K562 (cell line): Measurements from ENCODE around the gene LARP6. TPM values are rescaled to one million over a fixed set of nuclear protein-coding genes. Genes with fewer than 3 reads are reported as not detected.

Experiments
- ATAC-seq: fragments of 200-7000 bp; cut with Tn5 transposase; 3 replicates; pipeline ENCODE4 v1.9.1; 2020; ENCODE audit warnings: moderate library complexity
- BruUV-seq: library from RNA; stranded (reverse); fragments of 400-500 nt; replicated peaks from 2 replicates; lab custom pipeline; 2021; lab: Mats Ljungman, UMichigan
- CTCF ChIA-PET: fragments of 300-600 bp; formaldehyde crosslinking; extraction: SDS; loops from one replicate; lab custom pipeline; 2021; ENCODE audit warnings: low intra/inter-chr PET ratio; lab: Yijun Ruan, JAX
- POLR2A ChIA-PET: fragments of 300-600, 350-650 bp; sonication (Branson Sonifier 250); formaldehyde crosslinking; extraction: SDS; loops from one replicate; lab custom pipeline; 2021; ENCODE audit warnings: antibody characterized with exemption, inconsistent platforms; lab: Yijun Ruan, JAX
- DNase-seq, 4 experiments: peaks; one replicate each; pipeline versions ENCODE4 v3.0.0 to v3.0.0-alpha.2; 2011 to 2018; ENCODE audit warnings: low spot score in 3 of 4, mixed read lengths in 3 of 4; ENCODE audit errors: extremely low read depth in 1 of 4
- FAIRE-seq: peaks from 2 replicates; lab custom pipeline; 2011; peaks lifted over from hg19 to GRCh38; lab: Jason Lieb, UNC
- H2AFZ ChIP-seq: 2 replicates; pipeline ENCODE4 v1.6.0; 2011; ENCODE audit warnings: low read depth, low read length, control low read depth, inconsistent platforms
- H3K27ac ChIP-seq: fragments of 200-600 bp; 3 replicates; pipeline ENCODE4 v1.8.0; 2011; ENCODE audit warnings: low read depth, mild to moderate bottlenecking, control low read depth, inconsistent platforms, low read length, moderate library complexity, mixed read lengths; ENCODE audit errors: extremely low read depth
- H3K27me3 ChIP-seq, 2 experiments: fragments of 300-600 bp in 1 of 2; 2 replicates in 1 of 2; 3 replicates in 1 of 2; pipeline versions ENCODE4 v1.6.0 to v1.8.0; 2011; ENCODE audit warnings: inconsistent platforms in 2 of 2, low read length in 2 of 2, mild to moderate bottlenecking in 1 of 2, mixed read lengths in 1 of 2, moderate library complexity in 1 of 2; ENCODE audit not compliant: control insufficient read depth in 2 of 2, insufficient read depth in 2 of 2
- H3K36me3 ChIP-seq: fragments of 300-600 bp; 3 replicates; pipeline ENCODE4 v1.8.0; 2011; ENCODE audit warnings: mild to moderate bottlenecking, low read length, inconsistent platforms; ENCODE audit not compliant: control insufficient read depth, insufficient read depth
- H3K4me1 ChIP-seq, 2 experiments: fragments of 200-600 bp in 1 of 2; replicated peaks in 1 of 2; 2 replicates in 1 of 2; 3 replicates in 1 of 2; pipeline versions ENCODE4 v1.5.1 to v1.8.0; 2011; ENCODE audit warnings: inconsistent platforms in 2 of 2, low read length in 2 of 2, mild to moderate bottlenecking in 1 of 2, mixed read lengths in 1 of 2, moderate library complexity in 1 of 2; ENCODE audit not compliant: control insufficient read depth in 2 of 2, insufficient read depth in 2 of 2
- H3K4me2 ChIP-seq: 2 replicates; pipeline ENCODE4 v1.6.1; 2011; ENCODE audit warnings: low read length, control low read depth, inconsistent platforms, mixed read lengths; ENCODE audit not compliant: insufficient read depth
- H3K4me3 ChIP-seq: fragments of 200-600 bp; sonication (generic), shearing (Covaris generic); 2 replicates; pipeline ENCODE4 v1.5.1; 2016; ENCODE audit warnings: control low read depth, inconsistent platforms
- H3K79me2 ChIP-seq: fragments of 200-600 bp; 3 replicates; pipeline ENCODE4 v1.8.0; 2011; ENCODE audit warnings: low read length, inconsistent platforms; ENCODE audit not compliant: control insufficient read depth, insufficient read depth
- H3K9ac ChIP-seq, 2 experiments: 2 replicates each; pipeline versions ENCODE4 v1.6.0 to v1.6.1; 2011; ENCODE audit warnings: low read depth in 2 of 2, low read length in 2 of 2, control low read depth in 1 of 2, inconsistent platforms in 1 of 2, mild to moderate bottlenecking in 1 of 2, mixed read lengths in 1 of 2; ENCODE audit not compliant: insufficient read depth in 1 of 2
- H3K9me1 ChIP-seq: one replicate; pipeline ENCODE4 v1.6.0; 2011; ENCODE audit warnings: inconsistent platforms, mild to moderate bottlenecking, low read length, moderate library complexity; ENCODE audit not compliant: control insufficient read depth, insufficient read depth
- H3K9me3 ChIP-seq: replicated peaks from 2 replicates; pipeline ENCODE4 v1.5.1; 2011; ENCODE audit warnings: low read depth, low read length, inconsistent platforms; ENCODE audit not compliant: control insufficient read depth, insufficient read depth
- H4K20me1 ChIP-seq: replicated peaks from 2 replicates; pipeline ENCODE4 v1.6.1; 2011; ENCODE audit warnings: low read length, inconsistent platforms, mixed read lengths; ENCODE audit not compliant: control insufficient read depth, insufficient read depth
- ELF2 ChIP-seq: fragments of 250-450 bp; sonication (Bioruptor Pico); IDR thresholded peaks from 2 replicates; pipeline ENCODE4 v1.5.0; 2021; ENCODE audit warnings: mild to moderate bottlenecking
- SPI1 ChIP-seq: IDR thresholded peaks from 2 replicates; pipeline ENCODE4 v1.6.1; 2011; ENCODE audit warnings: low read depth, low read length, control low read depth, borderline replicate concordance
- ZNF24 ChIP-seq: fragments of 450-650 bp; IDR thresholded peaks from 2 replicates; pipeline ENCODE4 v1.6.1; 2016
- ZNF639 ChIP-seq, 2 experiments: fragments of 200-800 bp in 1 of 2; sonication (Bioruptor generic) in 1 of 2; sonication (generic) in 1 of 2; formaldehyde crosslinking in 1 of 2; IDR thresholded peaks in 1 of 2; conservative IDR thresholded peaks in 1 of 2; 2 replicates each; pipeline versions ENCODE4 v1.5.0 to v1.6.1; 2016 to 2020; ENCODE audit warnings: missing compliant biosample characterization in 1 of 2, missing genetic modification characterization in 1 of 2, missing genetic modification reagents in 1 of 2
- ZNF76 ChIP-seq: fragments of 250-450 bp; sonication (Bioruptor Pico); IDR thresholded peaks from 2 replicates; pipeline ENCODE4 v1.4.0; 2020; ENCODE audit warnings: mild to moderate bottlenecking, moderate library complexity, borderline replicate concordance
- WGBS: fragments of 100-300 bp; shearing (Covaris generic); methylation state at CpG from one replicate; pipeline ENCODE4 v1.1.6; 2016; ENCODE audit warnings: low coverage, mixed read lengths; ENCODE audit not compliant: insufficient coverage; ENCODE audit errors: missing lambda C conversion rate; 5-methylcytosine and 5-hydroxymethylcytosine counted together
- in situ Hi-C: fragments of 300-500 bp; cut with MboI; formaldehyde crosslinking; loops from 4 replicates; pipeline ENCODE4 v1.15.0; 2018; ENCODE audit warnings: inconsistent platforms, mixed read lengths
- intact Hi-C: fragments of 100-400 bp; cut with micrococcal nuclease; formaldehyde crosslinking; loops from 2 replicates; pipeline ENCODE4 v1.14.2; 2022
- polyA plus RNA-seq, 8 experiments: library from polyadenylated mRNA; depleted of rRNA in 4 of 8; stranded (reverse) in 5 of 8; unstranded in 3 of 8; fragments of >200 nt; fragmentation: Nextera tagmentation in 2 of 8; fragmentation: Illumina TruSeq in 1 of 8; extraction: Ambion mirVana in 2 of 8; extraction: Trizol in 1 of 8; gene quantifications; 2 replicates each; pipeline versions ENCODE4 v1.2.1 to v1.2.3, GENCODE V29; 2011 to 2014; ENCODE audit warnings: inconsistent platforms in 1 of 8, missing spikeins in 1 of 8
- total RNA-seq, 7 experiments: library from RNA; depleted of rRNA in 6 of 7; stranded (reverse); fragments of >200 nt in 6 of 7; fragmentation: Illumina TruSeq in 2 of 7; extraction: Trizol in 2 of 7; gene quantifications; 2 replicates each; pipeline versions ENCODE4 v1.2.1 to v1.2.3, GENCODE V29; 2011 to 2021; ENCODE audit warnings: low replicate concordance in 1 of 7

Gene LARP6
- total and polyA plus RNA-seq, 9 of the 15 experiments (the other 6 are each of a cell fraction or from before 2014, with no cell fraction given) = not detected

GRCh38 chr15:70793694-70794093, 60.3 kb downstream of the LARP6 start:
- ATAC-seq (no peak), DNase-seq (no peak), FAIRE-seq (no peak)
- intact Hi-C loops = no loop called here
- no TSS peak for BruUV-seq
- no peak overlapping the region for H3K4me2 ChIP-seq
- no peaks in the 10 kb centered on the region for H3K9me3 ChIP-seq
- CTCF ChIA-PET = no interaction called here
- no peaks in the 10 kb centered on the region; a peak in 2 of 5 replicates for H3K4me1 ChIP-seq
- H3K4me3 ChIP-seq = no peak overlapping the region
- POLR2A ChIA-PET = no interaction called here
- H3K27ac ChIP-seq = no peak overlapping the region
- H3K27me3 ChIP-seq = peaks cover 0 to 2% of the 10 kb centered on the region in 2 experiments; a peak in 1 of 5 replicates
- in situ Hi-C loops = no loop called here
- H3K9me1 ChIP-seq = no peaks in the 10 kb centered on the region
- H3K9ac ChIP-seq = no peak overlapping the region
- H4K20me1 ChIP-seq = no peaks in the 10 kb centered on the region
- no peak for TF ChIP-seq ZNF639 (CRISPR knock-in tag; conservative IDR thresholded peaks at IDR 0.05 in 1 of 2, IDR thresholded peaks at IDR 0.05 in 1 of 2)
- H3K79me2 ChIP-seq = no peaks in the 10 kb centered on the region
- no peaks in the 10 kb centered on the region for H3K36me3 ChIP-seq
- no peak overlapping the region for H2AFZ ChIP-seq
- WGBS = 0% methylated on average over 5 of the region's 6 CpGs

GRCh38 chr15:70792171-70792573, 61.8 kb downstream of the LARP6 start:
- Histone ChIP-seq H3K27ac (no peak overlapping the region), H2AFZ (no peak overlapping the region)
- no peak for FAIRE-seq

More at GRCh38 chr15:70792171-70792573, 61.8 kb downstream of the LARP6 start:
- no TSS peak for BruUV-seq
- intact Hi-C loops = no loop called here
- TF ChIP-seq ZNF76 (CRISPR knock-in tag) = no peak
- TF ChIP-seq ELF2 = no peak
- no peak for TF ChIP-seq ZNF24
- peak; percentile 39 for TF ChIP-seq SPI1
- Histone ChIP-seq H3K79me2 (no peaks in the 10 kb centered on the region), H4K20me1 (no peaks in the 10 kb centered on the region), H3K4me1 (no peaks in the 10 kb centered on the region; a peak in 2 of 5 replicates), H3K9me1 (no peaks in the 10 kb centered on the region), H3K4me3 (no peak overlapping the region), H3K36me3 (no peaks in the 10 kb centered on the region), H3K9ac (no peak overlapping the region), H3K9me3 (no peaks in the 10 kb centered on the region), H3K4me2 (no peak overlapping the region), H3K27me3 (no peaks in the 10 kb centered on the region)
- in situ Hi-C loops = no loop called here
- DNase-seq (no peak), ATAC-seq (no peak)
- POLR2A ChIA-PET = no interaction called here
- CTCF ChIA-PET = no interaction called here
- WGBS = 0% methylated on average over 1 of the region's 2 CpGs
